K562 (cell line): ENCODE data around the gene NUFIP2. TPM values are rescaled to one million over a fixed set of nuclear protein-coding genes. Genes with fewer than 3 reads are reported as not detected.

ENCODE experiments used
- ATAC-seq: fragments of 200-7000 bp; cut with Tn5 transposase; 3 replicates; pipeline ENCODE4 v1.9.1; 2020; ENCODE audit warnings: moderate library complexity
- BruUV-seq: library from RNA; stranded (reverse); fragments of 400-500 nt; replicated peaks from 2 replicates; lab custom pipeline; 2021; lab: Mats Ljungman, UMichigan
- CTCF ChIA-PET: fragments of 300-600 bp; formaldehyde crosslinking; extraction: SDS; loops from one replicate; lab custom pipeline; 2021; ENCODE audit warnings: low intra/inter-chr PET ratio; lab: Yijun Ruan, JAX
- POLR2A ChIA-PET: fragments of 300-600, 350-650 bp; sonication (Branson Sonifier 250); formaldehyde crosslinking; extraction: SDS; loops from one replicate; lab custom pipeline; 2021; ENCODE audit warnings: antibody characterized with exemption, inconsistent platforms; lab: Yijun Ruan, JAX
- DNase-seq, 4 experiments: peaks; one replicate each; pipeline versions ENCODE4 v3.0.0 to v3.0.0-alpha.2; 2011 to 2018; ENCODE audit warnings: low spot score in 3 of 4, mixed read lengths in 3 of 4; ENCODE audit errors: extremely low read depth in 1 of 4
- FAIRE-seq: peaks from 2 replicates; lab custom pipeline; 2011; peaks lifted over from hg19 to GRCh38; lab: Jason Lieb, UNC
- H2AFZ ChIP-seq: 2 replicates; pipeline ENCODE4 v1.6.0; 2011; ENCODE audit warnings: low read depth, low read length, control low read depth, inconsistent platforms
- H3K27ac ChIP-seq: fragments of 200-600 bp; 3 replicates; pipeline ENCODE4 v1.8.0; 2011; ENCODE audit warnings: low read depth, mild to moderate bottlenecking, control low read depth, inconsistent platforms, low read length, moderate library complexity, mixed read lengths; ENCODE audit errors: extremely low read depth
- H3K27me3 ChIP-seq, 2 experiments: fragments of 300-600 bp in 1 of 2; 2 replicates in 1 of 2; 3 replicates in 1 of 2; pipeline versions ENCODE4 v1.6.0 to v1.8.0; 2011; ENCODE audit warnings: inconsistent platforms in 2 of 2, low read length in 2 of 2, mild to moderate bottlenecking in 1 of 2, mixed read lengths in 1 of 2, moderate library complexity in 1 of 2; ENCODE audit not compliant: control insufficient read depth in 2 of 2, insufficient read depth in 2 of 2
- H3K36me3 ChIP-seq: fragments of 300-600 bp; 3 replicates; pipeline ENCODE4 v1.8.0; 2011; ENCODE audit warnings: mild to moderate bottlenecking, low read length, inconsistent platforms; ENCODE audit not compliant: control insufficient read depth, insufficient read depth
- H3K4me1 ChIP-seq, 2 experiments: fragments of 200-600 bp in 1 of 2; replicated peaks in 1 of 2; 2 replicates in 1 of 2; 3 replicates in 1 of 2; pipeline versions ENCODE4 v1.5.1 to v1.8.0; 2011; ENCODE audit warnings: inconsistent platforms in 2 of 2, low read length in 2 of 2, mild to moderate bottlenecking in 1 of 2, mixed read lengths in 1 of 2, moderate library complexity in 1 of 2; ENCODE audit not compliant: control insufficient read depth in 2 of 2, insufficient read depth in 2 of 2
- H3K4me2 ChIP-seq: 2 replicates; pipeline ENCODE4 v1.6.1; 2011; ENCODE audit warnings: low read length, control low read depth, inconsistent platforms, mixed read lengths; ENCODE audit not compliant: insufficient read depth
- H3K4me3 ChIP-seq: fragments of 200-600 bp; sonication (generic), shearing (Covaris generic); 2 replicates; pipeline ENCODE4 v1.5.1; 2016; ENCODE audit warnings: control low read depth, inconsistent platforms
- H3K79me2 ChIP-seq: fragments of 200-600 bp; 3 replicates; pipeline ENCODE4 v1.8.0; 2011; ENCODE audit warnings: low read length, inconsistent platforms; ENCODE audit not compliant: control insufficient read depth, insufficient read depth
- H3K9ac ChIP-seq, 2 experiments: 2 replicates each; pipeline versions ENCODE4 v1.6.0 to v1.6.1; 2011; ENCODE audit warnings: low read depth in 2 of 2, low read length in 2 of 2, control low read depth in 1 of 2, inconsistent platforms in 1 of 2, mild to moderate bottlenecking in 1 of 2, mixed read lengths in 1 of 2; ENCODE audit not compliant: insufficient read depth in 1 of 2
- H3K9me1 ChIP-seq: one replicate; pipeline ENCODE4 v1.6.0; 2011; ENCODE audit warnings: inconsistent platforms, mild to moderate bottlenecking, low read length, moderate library complexity; ENCODE audit not compliant: control insufficient read depth, insufficient read depth
- H3K9me3 ChIP-seq: replicated peaks from 2 replicates; pipeline ENCODE4 v1.5.1; 2011; ENCODE audit warnings: low read depth, low read length, inconsistent platforms; ENCODE audit not compliant: control insufficient read depth, insufficient read depth
- H4K20me1 ChIP-seq: replicated peaks from 2 replicates; pipeline ENCODE4 v1.6.1; 2011; ENCODE audit warnings: low read length, inconsistent platforms, mixed read lengths; ENCODE audit not compliant: control insufficient read depth, insufficient read depth
- BRCA1 ChIP-seq, 2 experiments: fragments of 450-650 bp in 1 of 2; sonication (generic) in 1 of 2; formaldehyde crosslinking in 1 of 2; IDR thresholded peaks; 2 replicates each; pipeline versions ENCODE4 v1.5.0 to v1.6.1; 2017 to 2020; ENCODE audit warnings: mild to moderate bottlenecking in 1 of 2, missing genetic modification reagents in 1 of 2
- KDM4B ChIP-seq, 2 experiments: fragments of 450-650 bp in 1 of 2; sonication (generic) in 1 of 2; IDR thresholded peaks; 2 replicates each; pipeline ENCODE4 v1.6.1; 2016 to 2017; ENCODE audit warnings: borderline replicate concordance in 2 of 2, antibody characterized with exemption in 1 of 2, low read depth in 1 of 2, mild to moderate bottlenecking in 1 of 2
- KLF10 ChIP-seq: fragments of 250-450 bp; sonication (Bioruptor Pico); IDR thresholded peaks from 2 replicates; pipeline ENCODE4 v1.6.1; 2021; ENCODE audit warnings: matching md5 sums
- MCM2 ChIP-seq: fragments of 450-650 bp; IDR thresholded peaks from 2 replicates; pipeline ENCODE4 v1.6.1; 2017; ENCODE audit warnings: low read depth, mild to moderate bottlenecking
- TCF7 ChIP-seq: sonication (generic); IDR thresholded peaks from 2 replicates; pipeline ENCODE4 v1.6.1; 2016; ENCODE audit warnings: antibody characterized with exemption, borderline replicate concordance
- THRB ChIP-seq: fragments of 450-650 bp; formaldehyde crosslinking; conservative IDR thresholded peaks from 2 replicates; pipeline ENCODE4 v1.4.0; 2022; ENCODE audit warnings: mild to moderate bottlenecking, missing genetic modification characterization
- USF1 ChIP-seq: sonication (generic); formaldehyde crosslinking; IDR thresholded peaks from 2 replicates; pipeline ENCODE4 v1.9.0; 2022; ENCODE audit warnings: mild to moderate bottlenecking, missing genetic modification reagents
- WGBS: fragments of 100-300 bp; shearing (Covaris generic); methylation state at CpG from one replicate; pipeline ENCODE4 v1.1.6; 2016; ENCODE audit warnings: low coverage, mixed read lengths; ENCODE audit not compliant: insufficient coverage; ENCODE audit errors: missing lambda C conversion rate; 5-methylcytosine and 5-hydroxymethylcytosine counted together
- in situ Hi-C: fragments of 300-500 bp; cut with MboI; formaldehyde crosslinking; loops from 4 replicates; pipeline ENCODE4 v1.15.0; 2018; ENCODE audit warnings: inconsistent platforms, mixed read lengths
- intact Hi-C: fragments of 100-400 bp; cut with micrococcal nuclease; formaldehyde crosslinking; loops from 2 replicates; pipeline ENCODE4 v1.14.2; 2022
- polyA plus RNA-seq, 8 experiments: library from polyadenylated mRNA; depleted of rRNA in 4 of 8; stranded (reverse) in 5 of 8; unstranded in 3 of 8; fragments of >200 nt; fragmentation: Nextera tagmentation in 2 of 8; fragmentation: Illumina TruSeq in 1 of 8; extraction: Ambion mirVana in 2 of 8; extraction: Trizol in 1 of 8; gene quantifications; 2 replicates each; pipeline versions ENCODE4 v1.2.1 to v1.2.3, GENCODE V29; 2011 to 2014; ENCODE audit warnings: inconsistent platforms in 1 of 8, missing spikeins in 1 of 8
- total RNA-seq, 7 experiments: library from RNA; depleted of rRNA in 6 of 7; stranded (reverse); fragments of >200 nt in 6 of 7; fragmentation: Illumina TruSeq in 2 of 7; extraction: Trizol in 2 of 7; gene quantifications; 2 replicates each; pipeline versions ENCODE4 v1.2.1 to v1.2.3, GENCODE V29; 2011 to 2021; ENCODE audit warnings: low replicate concordance in 1 of 7

The NUFIP2 gene
- total and polyA plus RNA-seq, 9 of the 15 experiments (the other 6 are each of a cell fraction or from before 2014, with no cell fraction given) = 4.9 to 40.7 (median 18.5) TPM

- H3K36me3 ChIP-seq = no peaks in the 10 kb centered on the region
- H3K79me2 ChIP-seq = no peaks in the 10 kb centered on the region
- TF ChIP-seq THRB (CRISPR knock-in tag) = no peak
- no peak for TF ChIP-seq BRCA1 (IDR thresholded peaks at IDR 0.05)
- no peak for TF ChIP-seq BRCA1 (CRISPR knock-in tag; IDR thresholded peaks at IDR 0.05)
- TF ChIP-seq KLF10 (CRISPR knock-in tag) = no peak
- TF ChIP-seq KDM4B (IDR thresholded peaks at IDR 0.05; ENCODE audit: borderline replicate concordance in 2 of 2, low read depth in 1 of 2) = no peak
- no peak for TF ChIP-seq TCF7
- no peak for TF ChIP-seq USF1 (CRISPR knock-in tag)
- TF ChIP-seq MCM2 = no peak
- WGBS = 17% methylated on average over 1 of the region's 1 CpG
- H3K4me1 ChIP-seq = no peaks in the 10 kb centered on the region
- no TSS peak for BruUV-seq
- CTCF ChIA-PET = no interaction called here
- no peak within 1 kb of the TSS for H2AFZ ChIP-seq
- H3K9me1 ChIP-seq = no peaks in the 10 kb centered on the region
- H3K4me3 ChIP-seq = no peak within 1 kb of the TSS
- H3K4me2 ChIP-seq = no peak within 1 kb of the TSS
- H4K20me1 ChIP-seq = no peaks in the 10 kb centered on the region
- H3K27me3 ChIP-seq = no peaks in the 10 kb centered on the region
- in situ Hi-C loops = no loop called here
- peak within 1 kb of the TSS in 1 of 2 experiments; percentile 59; a peak in 1 of 4 replicates for H3K9ac ChIP-seq
- no peaks in the 10 kb centered on the region for H3K9me3 ChIP-seq
- H3K27ac ChIP-seq = no peak within 1 kb of the TSS
- intact Hi-C loops = loop anchor here (10.0 kb wide), 1 partner anchor 102 kb away; no protein-coding TSS in a partner anchor
- ATAC-seq = no peak
- FAIRE-seq = no peak
- POLR2A ChIA-PET = interaction anchor here (0.6 to 1.1 kb wide), 2 partner anchors 10 to 80 kb away, joined by 3 to 4 read pairs; no protein-coding TSS in a partner anchor
- DNase-seq = no peak
Observed at GRCh38 chr17:29246628-29247027, 47.3 kb downstream of the NUFIP2 start, which contains the start of gene CRYBA1. TSS of gene CRYBA1 (plus strand) at chr17:29246859. CDS start at chr17:29246864, 5 bp downstream.
